ENCODE measurements around the gene GTSE1.
A peak's percentile ranks its signal among the peaks of the same experiment; 100 is the strongest.

Gene GTSE1

GRCh38 chr22:46362934-46363515 is 66.4 kb downstream of the GTSE1 start:
- Histone ChIP-seq H3K9ac (ENCODE audit: low read depth in 1 of 2, low read length in 2 of 2) (no peak overlapping the region), H3K4me1 (ENCODE audit: control insufficient read depth in 1 of 2, insufficient read depth in 2 of 2, low read length in 2 of 2) (peaks cover 0 to 10% of the 10 kb centered on the region in 2 donors), H3K4me3 (ENCODE audit: low read depth in 1 of 2, low read length in 2 of 2) (no peak overlapping the region), H3K27me3 (ENCODE audit: control insufficient read depth in 1 of 2, insufficient read depth in 2 of 2, low read length in 2 of 2) (peaks cover 0 to 6% of the 10 kb centered on the region in 2 donors), H3K27ac (ENCODE audit: low read depth, low read length) (no peak overlapping the region), H3K9me3 (ENCODE audit: control insufficient read depth in 1 of 2, low read length in 2 of 2) (no peaks in the 10 kb centered on the region), H3K36me3 (ENCODE audit: control insufficient read depth in 1 of 2, insufficient read depth in 2 of 2, low read length in 2 of 2) (peaks cover 0 to 5% of the 10 kb centered on the region in 2 donors)

- H3K4me1 ChIP-seq (ENCODE audit: control insufficient read depth in 1 of 2, insufficient read depth in 2 of 2, low read length in 2 of 2) = peaks cover 0 to 10% of the 10 kb centered on the region in 2 donors
Observed at GRCh38 chr22:46363611-46364321, 67.1 kb downstream of the GTSE1 start.

GRCh38 chr22:46364341-46365165 is 67.9 kb downstream of the GTSE1 start:
- no peaks in the 10 kb centered on the region for H3K9me3 ChIP-seq (ENCODE audit: control insufficient read depth in 1 of 2, low read length in 2 of 2)
- H3K27me3 ChIP-seq (ENCODE audit: control insufficient read depth in 1 of 2, insufficient read depth in 2 of 2, low read length in 2 of 2) = peaks cover 0 to 6% of the 10 kb centered on the region in 2 donors
- no peaks in the 10 kb centered on the region for H3K36me3 ChIP-seq (ENCODE audit: control insufficient read depth in 1 of 2, insufficient read depth in 2 of 2, low read length in 2 of 2)
- H3K4me1 ChIP-seq (ENCODE audit: control insufficient read depth in 1 of 2, insufficient read depth in 2 of 2, low read length in 2 of 2) = peaks cover 0 to 10% of the 10 kb centered on the region in 2 donors
- H3K27ac ChIP-seq (ENCODE audit: low read depth, low read length) = no peak overlapping the region
- no peak overlapping the region for H3K9ac ChIP-seq (ENCODE audit: low read depth in 1 of 2, low read length in 2 of 2)
- no peak overlapping the region for H3K4me3 ChIP-seq (ENCODE audit: low read depth in 1 of 2, low read length in 2 of 2)

More at GRCh38 chr22:46363611-46364321, 67.1 kb downstream of the GTSE1 start:
- H3K9me3 ChIP-seq (ENCODE audit: control insufficient read depth in 1 of 2, low read length in 2 of 2) = no peaks in the 10 kb centered on the region
- H3K27ac ChIP-seq (ENCODE audit: low read depth, low read length) = no peak overlapping the region
- no peak overlapping the region for H3K4me3 ChIP-seq (ENCODE audit: low read depth in 1 of 2, low read length in 2 of 2)
- H3K9ac ChIP-seq (ENCODE audit: low read depth in 1 of 2, low read length in 2 of 2) = no peak overlapping the region
- H3K27me3 ChIP-seq (ENCODE audit: control insufficient read depth in 1 of 2, insufficient read depth in 2 of 2, low read length in 2 of 2) = peaks cover 0 to 6% of the 10 kb centered on the region in 2 donors
- no peaks in the 10 kb centered on the region for H3K36me3 ChIP-seq (ENCODE audit: control insufficient read depth in 1 of 2, insufficient read depth in 2 of 2, low read length in 2 of 2)

- no peak overlapping the region for H3K27ac ChIP-seq (ENCODE audit: low read depth, low read length)
- no peaks in the 10 kb centered on the region for H3K36me3 ChIP-seq (ENCODE audit: control insufficient read depth in 1 of 2, insufficient read depth in 2 of 2, low read length in 2 of 2)
- peaks cover 0 to 9% of the 10 kb centered on the region in 2 donors for H3K27me3 ChIP-seq (ENCODE audit: control insufficient read depth in 1 of 2, insufficient read depth in 2 of 2, low read length in 2 of 2)
- H3K4me1 ChIP-seq (ENCODE audit: control insufficient read depth in 1 of 2, insufficient read depth in 2 of 2, low read length in 2 of 2) = peaks cover 6 to 13% of the 10 kb centered on the region in 2 donors
- H3K4me3 ChIP-seq (ENCODE audit: low read depth in 1 of 2, low read length in 2 of 2) = no peak overlapping the region
- no peak overlapping the region for H3K9ac ChIP-seq (ENCODE audit: low read depth in 1 of 2, low read length in 2 of 2)
- no peaks in the 10 kb centered on the region for H3K9me3 ChIP-seq (ENCODE audit: control insufficient read depth in 1 of 2, low read length in 2 of 2)
Observed at GRCh38 chr22:46365166-46365624, 68.5 kb downstream of the GTSE1 start.

- Histone ChIP-seq H3K27ac (ENCODE audit: low read depth, low read length) (no peak overlapping the region), H3K27me3 (ENCODE audit: control insufficient read depth in 1 of 2, insufficient read depth in 2 of 2, low read length in 2 of 2) (peaks cover 0 to 9% of the 10 kb centered on the region in 2 donors), H3K9ac (ENCODE audit: low read depth in 1 of 2, low read length in 2 of 2) (no peak overlapping the region), H3K9me3 (ENCODE audit: control insufficient read depth in 1 of 2, low read length in 2 of 2) (no peaks in the 10 kb centered on the region), H3K4me3 (ENCODE audit: low read depth in 1 of 2, low read length in 2 of 2) (no peak overlapping the region), H3K36me3 (ENCODE audit: control insufficient read depth in 1 of 2, insufficient read depth in 2 of 2, low read length in 2 of 2) (no peaks in the 10 kb centered on the region), H3K4me1 (ENCODE audit: control insufficient read depth in 1 of 2, insufficient read depth in 2 of 2, low read length in 2 of 2) (peaks cover 16 to 23% of the 10 kb centered on the region in 2 donors)
Observed at GRCh38 chr22:46366327-46366731, 69.7 kb downstream of the GTSE1 start.

- no peaks in the 10 kb centered on the region for H3K36me3 ChIP-seq (ENCODE audit: control insufficient read depth in 1 of 2, insufficient read depth in 2 of 2, low read length in 2 of 2)
- H3K4me1 ChIP-seq (ENCODE audit: control insufficient read depth in 1 of 2, insufficient read depth in 2 of 2, low read length in 2 of 2) = peaks cover 16 to 23% of the 10 kb centered on the region in 2 donors
- H3K9ac ChIP-seq (ENCODE audit: low read depth in 1 of 2, low read length in 2 of 2) = no peak overlapping the region
- peak overlapping the region in 1 of 2 donors; percentile 40 for H3K4me3 ChIP-seq (ENCODE audit: low read depth in 1 of 2, low read length in 2 of 2)
- H3K27ac ChIP-seq (ENCODE audit: low read depth, low read length) = no peak overlapping the region
- H3K27me3 ChIP-seq (ENCODE audit: control insufficient read depth in 1 of 2, insufficient read depth in 2 of 2, low read length in 2 of 2) = peaks cover 0 to 9% of the 10 kb centered on the region in 2 donors
- no peaks in the 10 kb centered on the region for H3K9me3 ChIP-seq (ENCODE audit: control insufficient read depth in 1 of 2, low read length in 2 of 2)
Observed at GRCh38 chr22:46366801-46367706, 70.4 kb downstream of the GTSE1 start.

GRCh38 chr22:46367707-46368191 is 71.1 kb downstream of the GTSE1 start:
- Histone ChIP-seq H3K27me3 (ENCODE audit: control insufficient read depth in 1 of 2, insufficient read depth in 2 of 2, low read length in 2 of 2) (peaks cover 0 to 12% of the 10 kb centered on the region in 2 donors), H3K27ac (ENCODE audit: low read depth, low read length) (no peak overlapping the region), H3K4me3 (ENCODE audit: low read depth in 1 of 2, low read length in 2 of 2) (no peak overlapping the region)

GRCh38 chr22:46368422-46368821 is 71.8 kb downstream of the GTSE1 start:
- Histone ChIP-seq H3K4me3 (ENCODE audit: low read depth in 1 of 2, low read length in 2 of 2) (no peak overlapping the region), H3K27ac (ENCODE audit: low read depth, low read length) (no peak overlapping the region), H3K27me3 (ENCODE audit: control insufficient read depth in 1 of 2, insufficient read depth in 2 of 2, low read length in 2 of 2) (peaks cover 0 to 12% of the 10 kb centered on the region in 2 donors), H3K9ac (ENCODE audit: low read depth in 1 of 2, low read length in 2 of 2) (no peak overlapping the region), H3K4me1 (ENCODE audit: control insufficient read depth in 1 of 2, insufficient read depth in 2 of 2, low read length in 2 of 2) (peaks cover 16 to 22% of the 10 kb centered on the region in 2 donors), H3K9me3 (ENCODE audit: control insufficient read depth in 1 of 2, low read length in 2 of 2) (no peaks in the 10 kb centered on the region), H3K36me3 (ENCODE audit: control insufficient read depth in 1 of 2, insufficient read depth in 2 of 2, low read length in 2 of 2) (no peaks in the 10 kb centered on the region)

More at GRCh38 chr22:46367707-46368191, 71.1 kb downstream of the GTSE1 start:
- Histone ChIP-seq H3K9me3 (ENCODE audit: control insufficient read depth in 1 of 2, low read length in 2 of 2) (no peaks in the 10 kb centered on the region), H3K36me3 (ENCODE audit: control insufficient read depth in 1 of 2, insufficient read depth in 2 of 2, low read length in 2 of 2) (no peaks in the 10 kb centered on the region), H3K4me1 (ENCODE audit: control insufficient read depth in 1 of 2, insufficient read depth in 2 of 2, low read length in 2 of 2) (peaks cover 16 to 19% of the 10 kb centered on the region in 2 donors), H3K9ac (ENCODE audit: low read depth in 1 of 2, low read length in 2 of 2) (no peak overlapping the region)

Data from duodenal mucosa (tissue), 2 donors.